HEK293T (cell line): ENCODE data around the gene INTS3.

Source experiments
- ARNT ChIP-seq: fragments of 450-650 bp; IDR thresholded peaks from 2 replicates; pipeline ENCODE4 v1.6.1; 2017; ENCODE audit warnings: mild to moderate bottlenecking
- ELF4 ChIP-seq: fragments of 450-650 bp; IDR thresholded peaks from 2 replicates; pipeline ENCODE4 v1.6.1; 2017; ENCODE audit warnings: antibody characterized with exemption
- FOXA1 ChIP-seq: fragments of 450-650 bp; IDR thresholded peaks from 2 replicates; pipeline ENCODE4 v1.6.1; 2016; ENCODE audit warnings: mild to moderate bottlenecking
- FOXM1 ChIP-seq: fragments of 450-650 bp; IDR thresholded peaks from 2 replicates; pipeline ENCODE4 v1.6.1; 2017; ENCODE audit warnings: mild to moderate bottlenecking, borderline replicate concordance
- L3MBTL2 ChIP-seq: fragments of 450-650 bp; conservative IDR thresholded peaks from 2 replicates; pipeline ENCODE4 v1.6.1; 2016; ENCODE audit warnings: mild to moderate bottlenecking
- NFRKB ChIP-seq: fragments of 450-650 bp; IDR thresholded peaks from 2 replicates; pipeline ENCODE4 v1.6.1; 2016; ENCODE audit warnings: mild to moderate bottlenecking, moderate library complexity
- SP1 ChIP-seq: fragments of 450-650 bp; IDR thresholded peaks from 2 replicates; pipeline ENCODE4 v1.6.1; 2017
- SUZ12 ChIP-seq: fragments of 450-650 bp; IDR thresholded peaks from 2 replicates; pipeline ENCODE4 v1.6.1; 2016; ENCODE audit warnings: mild to moderate bottlenecking
- TARDBP ChIP-seq: fragments of 450-650 bp; IDR thresholded peaks from 2 replicates; pipeline ENCODE4 v1.6.1; 2016
- TF ChIP-seq, protein P1 (sequence below): fragments of 450-650 bp; IDR thresholded peaks from 2 replicates; pipeline ENCODE4 v1.6.1; 2016

DNA sequence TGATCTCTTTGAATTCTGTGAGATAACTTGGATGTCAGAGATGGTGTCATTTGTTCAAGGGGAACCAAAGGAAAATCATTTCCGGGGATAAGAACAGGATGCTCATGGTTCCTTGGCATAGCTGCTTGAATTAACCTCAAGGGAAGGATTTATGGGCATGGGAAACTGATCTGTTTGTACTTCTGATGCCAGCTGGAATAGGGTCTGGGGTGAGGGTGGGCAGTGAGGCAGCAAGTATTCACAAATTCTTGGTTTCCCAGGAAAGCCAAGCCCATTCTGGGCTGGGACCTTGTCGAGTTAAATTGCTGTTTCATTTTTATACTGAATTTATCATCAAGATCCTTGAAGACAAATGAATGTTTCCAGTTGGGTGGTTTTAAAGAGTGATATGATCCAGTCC, 14.1 kb downstream of the INTS3 start:
- TF ChIP-seq SP1 (no peak), ARNT (no peak), SUZ12 (no peak), ELF4 (no peak), FOXM1 (no peak), TARDBP (no peak), NFRKB (no peak), L3MBTL2 (no peak), FOXA1 (no peak)
- TF ChIP-seq, protein P1, sequence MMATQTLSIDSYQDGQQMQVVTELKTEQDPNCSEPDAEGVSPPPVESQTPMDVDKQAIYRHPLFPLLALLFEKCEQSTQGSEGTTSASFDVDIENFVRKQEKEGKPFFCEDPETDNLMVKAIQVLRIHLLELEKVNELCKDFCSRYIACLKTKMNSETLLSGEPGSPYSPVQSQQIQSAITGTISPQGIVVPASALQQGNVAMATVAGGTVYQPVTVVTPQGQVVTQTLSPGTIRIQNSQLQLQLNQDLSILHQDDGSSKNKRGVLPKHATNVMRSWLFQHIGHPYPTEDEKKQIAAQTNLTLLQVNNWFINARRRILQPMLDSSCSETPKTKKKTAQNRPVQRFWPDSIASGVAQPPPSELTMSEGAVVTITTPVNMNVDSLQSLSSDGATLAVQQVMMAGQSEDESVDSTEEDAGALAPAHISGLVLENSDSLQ, result no peak
